OCI-LY7 (cell line): Measurements from ENCODE around the gene GPR183. TPM values are rescaled to one million over a fixed set of nuclear protein-coding genes. Genes with fewer than 3 reads are reported as not detected.

ENCODE experiments used
- BruUV-seq: library from RNA; stranded (reverse); fragments of 400-500 nt; replicated peaks from 2 replicates; lab custom pipeline; 2021; lab: Mats Ljungman, UMichigan
- CTCF ChIA-PET: fragments of 300-600 bp; sonication (Branson Sonifier 250); formaldehyde crosslinking; loops from one replicate; lab custom pipeline; 2022; ENCODE audit warnings: antibody characterized with exemption; ENCODE audit not compliant: unreplicated experiment; lab: Charles Lee
- POLR2A ChIA-PET: fragments of 300-600 bp; sonication (Branson Sonifier 250); formaldehyde crosslinking; loops from one replicate; lab custom pipeline; 2022; ENCODE audit warnings: antibody characterized with exemption; lab: Charles Lee
- DNase-seq: peaks from one replicate; pipeline ENCODE4 v3.0.0-alpha.2; 2015; ENCODE audit warnings: low spot score
- H2AFZ ChIP-seq: fragments of 200-600 bp; sonication (generic), shearing (Covaris generic); 2 replicates; pipeline ENCODE4 v1.6.1; 2014; ENCODE audit warnings: mild to moderate bottlenecking, antibody characterized with exemption, low read length, moderate library complexity
- H3K27ac ChIP-seq: fragments of 200-600 bp; sonication (generic); 2 replicates; pipeline ENCODE4 v1.5.1; 2014; ENCODE audit warnings: mixed run types, low read depth, mild to moderate bottlenecking, moderate library complexity, low read length, inconsistent platforms; ENCODE audit not compliant: poor library complexity, severe bottlenecking
- H3K36me3 ChIP-seq: fragments of 200-600 bp; sonication (generic); 2 replicates; pipeline ENCODE4 v1.6.1; 2014; ENCODE audit warnings: mild to moderate bottlenecking, antibody characterized with exemption, low read length, moderate library complexity, mixed read lengths; ENCODE audit not compliant: insufficient read depth
- H3K4me1 ChIP-seq: fragments of 200-600 bp; sonication (generic); 2 replicates; pipeline ENCODE4 v1.5.1; 2014; ENCODE audit warnings: mild to moderate bottlenecking, low read length; ENCODE audit not compliant: insufficient read depth, poor library complexity, severe bottlenecking
- H3K4me2 ChIP-seq: fragments of 200-600 bp; sonication (generic); 2 replicates; pipeline ENCODE4 v1.6.1; 2014; ENCODE audit warnings: mild to moderate bottlenecking, low read length
- H3K4me3 ChIP-seq: fragments of 200-600 bp; sonication (generic); 2 replicates; pipeline ENCODE4 v1.5.1; 2014; ENCODE audit warnings: mild to moderate bottlenecking, low read depth, low read length; ENCODE audit not compliant: poor library complexity, severe bottlenecking
- H3K79me2 ChIP-seq: fragments of 200-600 bp; sonication (generic); 2 replicates; pipeline ENCODE4 v1.6.1; 2016; ENCODE audit warnings: low read depth, mild to moderate bottlenecking, low read length, moderate library complexity, mixed read lengths; ENCODE audit not compliant: insufficient read depth
- H3K9me2 ChIP-seq: fragments of 200-600 bp; sonication (generic); 2 replicates; pipeline ENCODE4 v1.6.1; 2016; ENCODE audit warnings: mild to moderate bottlenecking, low read length, mixed read lengths; ENCODE audit not compliant: insufficient read depth
- H3K9me3 ChIP-seq: fragments of 200-600 bp; sonication (generic); 2 replicates; pipeline ENCODE4 v1.6.1; 2014; ENCODE audit warnings: mild to moderate bottlenecking, mixed run types, low read length, mixed read lengths
- H4K20me1 ChIP-seq: fragments of 200-600 bp; sonication (generic); 2 replicates; pipeline ENCODE4 v1.6.1; 2014; ENCODE audit warnings: mild to moderate bottlenecking, antibody characterized with exemption, low read length, moderate library complexity, mixed read lengths; ENCODE audit not compliant: insufficient read depth
- EZH2phosphoT487 ChIP-seq: fragments of 200-600 bp; sonication (generic); IDR thresholded peaks from 2 replicates; pipeline ENCODE4 v1.6.1; 2018; ENCODE audit warnings: low read depth, borderline replicate concordance, mild to moderate bottlenecking, mixed run types, antibody characterized with exemption, low read length, moderate library complexity, mixed read lengths
- intact Hi-C: fragments of 100-400 bp; cut with micrococcal nuclease; formaldehyde crosslinking; loops from one replicate; pipeline ENCODE4 v1.10.0; 2022; ENCODE audit not compliant: unreplicated experiment
- total RNA-seq, 2 experiments: library from RNA; depleted of rRNA in 1 of 2; stranded (reverse); fragments of >200 nt in 1 of 2; shearing (Covaris generic) in 1 of 2; gene quantifications; 2 replicates each; pipeline ENCODE4 v1.2.3, GENCODE V29; 2014 to 2022
- TF ChIP-seq, protein P1 (sequence below): fragments of 200-600 bp; sonication (generic); conservative IDR thresholded peaks from 2 replicates; pipeline ENCODE4 v1.5.1; 2014; ENCODE audit warnings: mild to moderate bottlenecking, antibody characterized with exemption, low read length, moderate library complexity, mixed read lengths

Gene GPR183
- total RNA-seq, 2 experiments from 2014 or later, result not detected

GRCh38 chr13:99339736-99340397, 32.7 kb upstream of the GPR183 start:
- no peak overlapping the region for H2AFZ ChIP-seq
- ChIA-PET CTCF (no interaction called here), POLR2A (interaction anchor here (0.6 to 0.7 kb wide), 2 partner anchors 15 to 1247 kb away, joined by 3 to 8 read pairs; no protein-coding TSS in a partner anchor)
- no peak for DNase-seq
- no peak overlapping the region for H3K27ac ChIP-seq
- no peaks in the 10 kb centered on the region for H3K79me2 ChIP-seq
- no TSS peak for BruUV-seq
- H4K20me1 ChIP-seq, result no peaks in the 10 kb centered on the region
- intact Hi-C loops, result loop anchor here (5.0 kb wide), 1 partner anchor 58 kb away; no protein-coding TSS in a partner anchor
- H3K9me2 ChIP-seq, result no peaks in the 10 kb centered on the region
- H3K4me2 ChIP-seq, result peak overlapping the region; percentile 64; the same call in 1 of the 2 replicates
- H3K36me3 ChIP-seq, result peaks cover 13% of the 10 kb centered on the region; the same call in 1 of the 2 replicates
- no peak for TF ChIP-seq EZH2phosphoT487
- TF ChIP-seq, protein P1, sequence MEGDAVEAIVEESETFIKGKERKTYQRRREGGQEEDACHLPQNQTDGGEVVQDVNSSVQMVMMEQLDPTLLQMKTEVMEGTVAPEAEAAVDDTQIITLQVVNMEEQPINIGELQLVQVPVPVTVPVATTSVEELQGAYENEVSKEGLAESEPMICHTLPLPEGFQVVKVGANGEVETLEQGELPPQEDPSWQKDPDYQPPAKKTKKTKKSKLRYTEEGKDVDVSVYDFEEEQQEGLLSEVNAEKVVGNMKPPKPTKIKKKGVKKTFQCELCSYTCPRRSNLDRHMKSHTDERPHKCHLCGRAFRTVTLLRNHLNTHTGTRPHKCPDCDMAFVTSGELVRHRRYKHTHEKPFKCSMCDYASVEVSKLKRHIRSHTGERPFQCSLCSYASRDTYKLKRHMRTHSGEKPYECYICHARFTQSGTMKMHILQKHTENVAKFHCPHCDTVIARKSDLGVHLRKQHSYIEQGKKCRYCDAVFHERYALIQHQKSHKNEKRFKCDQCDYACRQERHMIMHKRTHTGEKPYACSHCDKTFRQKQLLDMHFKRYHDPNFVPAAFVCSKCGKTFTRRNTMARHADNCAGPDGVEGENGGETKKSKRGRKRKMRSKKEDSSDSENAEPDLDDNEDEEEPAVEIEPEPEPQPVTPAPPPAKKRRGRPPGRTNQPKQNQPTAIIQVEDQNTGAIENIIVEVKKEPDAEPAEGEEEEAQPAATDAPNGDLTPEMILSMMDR, result no peak
- H3K4me3 ChIP-seq, result no peak overlapping the region
- H3K9me3 ChIP-seq, result no peaks in the 10 kb centered on the region
- H3K4me1 ChIP-seq, result peaks cover 18% of the 10 kb centered on the region

GRCh38 chr13:99339230-99339721, 32.1 kb upstream of the GPR183 start:
- no peaks in the 10 kb centered on the region for H3K79me2 ChIP-seq
- no peak overlapping the region for H3K27ac ChIP-seq
- no peak overlapping the region for H3K4me3 ChIP-seq
- no peak for TF ChIP-seq EZH2phosphoT487
- TF ChIP-seq, protein P1, result no peak
- H3K4me1 ChIP-seq, result peaks cover 24% of the 10 kb centered on the region
- BruUV-seq, result no TSS peak
- H3K4me2 ChIP-seq, result peak overlapping the region; percentile 64; the same call in 1 of the 2 replicates
- intact Hi-C loops, result loop anchor here (5.0 kb wide), 1 partner anchor 57 kb away; no protein-coding TSS in a partner anchor
- peaks cover 10% of the 10 kb centered on the region; the same call in 1 of the 2 replicates for H3K36me3 ChIP-seq
- no peak overlapping the region for H2AFZ ChIP-seq
- CTCF ChIA-PET, result no interaction called here
- H3K9me3 ChIP-seq, result no peaks in the 10 kb centered on the region
- H3K9me2 ChIP-seq, result no peaks in the 10 kb centered on the region
- POLR2A ChIA-PET, result interaction anchor here (0.6 kb wide), 1 partner anchor 14 kb away, joined by 8 read pairs; no protein-coding TSS in a partner anchor
- H4K20me1 ChIP-seq, result no peaks in the 10 kb centered on the region
- DNase-seq, result no peak

DNA sequence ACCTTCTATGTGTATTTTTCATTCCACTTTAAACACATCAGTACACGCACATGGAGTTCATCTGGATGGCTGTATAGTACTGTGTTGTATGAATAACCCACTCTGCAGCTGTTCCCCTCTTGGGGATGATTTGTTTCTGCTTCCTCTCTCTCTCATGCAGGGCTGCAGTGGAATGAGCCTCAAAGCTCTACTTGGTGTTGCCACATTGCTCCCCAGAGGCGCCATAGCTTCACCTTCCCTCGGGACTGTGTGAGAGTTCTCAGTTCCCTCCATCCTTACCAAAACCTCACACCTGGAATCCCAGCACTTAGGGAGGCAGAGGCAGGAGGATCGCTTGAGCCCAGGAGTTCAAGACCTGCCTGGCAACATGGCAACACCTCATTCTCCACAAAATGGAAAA, 28.4 kb upstream of the GPR183 start:
- H3K4me3 ChIP-seq, result no peak overlapping the region

More for the DNA sequence above, 28.4 kb upstream of the GPR183 start:
- Histone ChIP-seq H3K4me1 (peaks cover 43% of the 10 kb centered on the region), H3K9me3 (no peaks in the 10 kb centered on the region), H3K36me3 (no peaks in the 10 kb centered on the region; the same call in 1 of the 2 replicates), H2AFZ (no peak overlapping the region), H3K9me2 (no peaks in the 10 kb centered on the region), H4K20me1 (no peaks in the 10 kb centered on the region), H3K4me2 (peak overlapping the region; percentile 60), H3K27ac (peak overlapping the region; percentile 15), H3K79me2 (no peaks in the 10 kb centered on the region)
- TF ChIP-seq EZH2phosphoT487, result no peak
- TF ChIP-seq, protein P1, result no peak
- CTCF ChIA-PET, result no interaction called here
- DNase-seq, result peak; percentile 53
- BruUV-seq, result no TSS peak
- intact Hi-C loops, result loop anchor here (5.0 kb wide), 1 partner anchor 53 kb away; no protein-coding TSS in a partner anchor
- POLR2A ChIA-PET, result no interaction called here
